ENCODE data around the gene LIN37. TPM values are rescaled to one million over a fixed set of nuclear protein-coding genes. Genes with fewer than 3 reads are reported as not detected.

Gene LIN37
- total and polyA plus RNA-seq, 9 of the 15 experiments (the other 6 are each of a cell fraction or from before 2014, with no cell fraction given): 1.2 to 12.5 (median 8.6) TPM

GRCh38 chr19:35744430-35745327, 3.7 kb upstream of the LIN37 start (continued):
- TF ChIP-seq ZNF609 (CRISPR knock-in tag; IDR thresholded peaks at IDR 0.05; ENCODE audit: borderline replicate concordance) (no peak), ZNF347 (CRISPR knock-in tag; IDR thresholded peaks at IDR 0.05; ENCODE audit: low read depth) (no peak), SRSF3 (IDR thresholded peaks at IDR 0.05; ENCODE audit: insufficient read depth, low read length) (no peak), KAT8 (IDR thresholded peaks at IDR 0.05; ENCODE audit: low read depth) (no peak), MEF2A (IDR thresholded peaks at IDR 0.05; ENCODE audit: control insufficient read depth, low read depth, low read length) (no peak), SRF (CRISPR knock-in tag; IDR thresholded peaks at IDR 0.05) (no peak), ZNF449 (CRISPR knock-in tag; IDR thresholded peaks at IDR 0.05) (no peak), ZNF717 (CRISPR knock-in tag; IDR thresholded peaks at IDR 0.05) (no peak), NR2F6 (CRISPR knock-in tag; IDR thresholded peaks at IDR 0.05) (no peak), ZNF436 (CRISPR knock-in tag; IDR thresholded peaks at IDR 0.05) (no peak), NR1H2 (CRISPR knock-in tag; IDR thresholded peaks at IDR 0.05) (no peak), NFIX (CRISPR knock-in tag; IDR thresholded peaks at IDR 0.05; ENCODE audit: low read depth) (no peak)

All from K562 (cell line).